ENCODE data around the gene ROBO4.

ROBO4 gene

GRCh38 chr11:124899383-124900145 lies 1.9 kb upstream of the ROBO4 start:
- peaks cover 34% of the 10 kb centered on the region for H3K27me3 Mint-ChIP-seq (ENCODE audit: low read depth)
- H3K27ac Mint-ChIP-seq: no peak overlapping the region
- H3K4me1 Mint-ChIP-seq (ENCODE audit: low read depth): peaks cover 2% of the 10 kb centered on the region
- no peaks in the 10 kb centered on the region for H3K9me3 Mint-ChIP-seq
- no peaks in the 10 kb centered on the region for H3K36me3 Mint-ChIP-seq (ENCODE audit: low read depth)
- no peak overlapping the region for H3K4me3 Mint-ChIP-seq
- DNase-seq (ENCODE audit: low spot score): no peak

GRCh38 chr11:124898711-124899110 lies 1.0 kb upstream of the ROBO4 start:
- H3K4me3 Mint-ChIP-seq: no peak overlapping the region
- H3K9me3 Mint-ChIP-seq: no peaks in the 10 kb centered on the region
- DNase-seq (ENCODE audit: low spot score): no peak
- H3K27me3 Mint-ChIP-seq (ENCODE audit: low read depth): peaks cover 28% of the 10 kb centered on the region
- no peaks in the 10 kb centered on the region for H3K36me3 Mint-ChIP-seq (ENCODE audit: low read depth)
- no peak overlapping the region for H3K27ac Mint-ChIP-seq
- peaks cover 2% of the 10 kb centered on the region for H3K4me1 Mint-ChIP-seq (ENCODE audit: low read depth)

GRCh38 chr11:124898263-124898680 lies 607 bp upstream of the ROBO4 start:
- Mint-ChIP-seq H3K27me3 (ENCODE audit: low read depth) (peaks cover 26% of the 10 kb centered on the region), H3K9me3 (no peaks in the 10 kb centered on the region), H3K36me3 (ENCODE audit: low read depth) (no peaks in the 10 kb centered on the region), H3K4me1 (ENCODE audit: low read depth) (peaks cover 2% of the 10 kb centered on the region), H3K27ac (no peak overlapping the region), H3K4me3 (no peak overlapping the region)
- DNase-seq (ENCODE audit: low spot score): no peak

GRCh38 chr11:124896821-124897391 lies 759 bp downstream of the ROBO4 start:
- no peak for DNase-seq (ENCODE audit: low spot score)
- Mint-ChIP-seq H3K9me3 (no peaks in the 10 kb centered on the region), H3K36me3 (ENCODE audit: low read depth) (no peaks in the 10 kb centered on the region), H3K4me1 (ENCODE audit: low read depth) (peaks cover 2% of the 10 kb centered on the region), H3K4me3 (no peak overlapping the region), H3K27ac (no peak overlapping the region), H3K27me3 (ENCODE audit: low read depth) (peaks cover 29% of the 10 kb centered on the region)

- Mint-ChIP-seq H3K4me1 (ENCODE audit: low read depth) (peaks cover 2% of the 10 kb centered on the region), H3K36me3 (ENCODE audit: low read depth) (no peaks in the 10 kb centered on the region), H3K4me3 (no peak overlapping the region), H3K27me3 (ENCODE audit: low read depth) (peaks cover 24% of the 10 kb centered on the region), H3K9me3 (no peaks in the 10 kb centered on the region), H3K27ac (no peak overlapping the region)
- no peak for DNase-seq (ENCODE audit: low spot score)
These were observed 1.5 kb downstream of the ROBO4 start for GRCh38 chr11:124896071-124896750.

- peaks cover 19% of the 10 kb centered on the region for H3K27me3 Mint-ChIP-seq (ENCODE audit: low read depth)
- H3K4me3 Mint-ChIP-seq: no peak overlapping the region
- no peak for DNase-seq (ENCODE audit: low spot score)
- H3K9me3 Mint-ChIP-seq: no peaks in the 10 kb centered on the region
- H3K4me1 Mint-ChIP-seq (ENCODE audit: low read depth): peaks cover 2% of the 10 kb centered on the region
- H3K36me3 Mint-ChIP-seq (ENCODE audit: low read depth): no peaks in the 10 kb centered on the region
- no peak overlapping the region for H3K27ac Mint-ChIP-seq
These were observed 2.1 kb downstream of the ROBO4 start for GRCh38 chr11:124895471-124895971.

- H3K4me3 Mint-ChIP-seq: no peak overlapping the region
- H3K4me1 Mint-ChIP-seq (ENCODE audit: low read depth): peaks cover 2% of the 10 kb centered on the region
- no peak overlapping the region for H3K27ac Mint-ChIP-seq
- no peaks in the 10 kb centered on the region for H3K9me3 Mint-ChIP-seq
- no peak for DNase-seq (ENCODE audit: low spot score)
- no peaks in the 10 kb centered on the region for H3K36me3 Mint-ChIP-seq (ENCODE audit: low read depth)
- H3K27me3 Mint-ChIP-seq (ENCODE audit: low read depth): peaks cover 19% of the 10 kb centered on the region
These were observed 2.8 kb downstream of the ROBO4 start for GRCh38 chr11:124894606-124895430.

- H3K36me3 Mint-ChIP-seq (ENCODE audit: low read depth): no peaks in the 10 kb centered on the region
- peaks cover 16% of the 10 kb centered on the region for H3K27me3 Mint-ChIP-seq (ENCODE audit: low read depth)
- H3K9me3 Mint-ChIP-seq: no peaks in the 10 kb centered on the region
- no peak overlapping the region for H3K4me3 Mint-ChIP-seq
- H3K4me1 Mint-ChIP-seq (ENCODE audit: low read depth): peaks cover 2% of the 10 kb centered on the region
- no peak overlapping the region for H3K27ac Mint-ChIP-seq
- no peak for DNase-seq (ENCODE audit: low spot score)
These were observed 3.8 kb downstream of the ROBO4 start for GRCh38 chr11:124893781-124894401.

- Mint-ChIP-seq H3K9me3 (no peaks in the 10 kb centered on the region), H3K4me1 (ENCODE audit: low read depth) (peaks cover 2% of the 10 kb centered on the region), H3K27me3 (ENCODE audit: low read depth) (peaks cover 20% of the 10 kb centered on the region), H3K36me3 (ENCODE audit: low read depth) (no peaks in the 10 kb centered on the region), H3K27ac (no peak overlapping the region), H3K4me3 (no peak overlapping the region)
- DNase-seq (ENCODE audit: low spot score): no peak
These were observed 4.8 kb downstream of the ROBO4 start for GRCh38 chr11:124892750-124893454.

GRCh38 chr11:124892146-124892545 lies 5.5 kb downstream of the ROBO4 start:
- Mint-ChIP-seq H3K27ac (no peak overlapping the region), H3K27me3 (ENCODE audit: low read depth) (peaks cover 17% of the 10 kb centered on the region), H3K9me3 (no peaks in the 10 kb centered on the region), H3K36me3 (ENCODE audit: low read depth) (no peaks in the 10 kb centered on the region), H3K4me3 (no peak overlapping the region), H3K4me1 (ENCODE audit: low read depth) (no peaks in the 10 kb centered on the region)
- no peak for DNase-seq (ENCODE audit: low spot score)

- H3K9me3 Mint-ChIP-seq: no peaks in the 10 kb centered on the region
- H3K27ac Mint-ChIP-seq: no peak overlapping the region
- peaks cover 17% of the 10 kb centered on the region for H3K27me3 Mint-ChIP-seq (ENCODE audit: low read depth)
- no peaks in the 10 kb centered on the region for H3K36me3 Mint-ChIP-seq (ENCODE audit: low read depth)
- no peak overlapping the region for H3K4me3 Mint-ChIP-seq
- no peaks in the 10 kb centered on the region for H3K4me1 Mint-ChIP-seq (ENCODE audit: low read depth)
- no peak for DNase-seq (ENCODE audit: low spot score)
These were observed 6.2 kb downstream of the ROBO4 start for GRCh38 chr11:124891373-124891861.

GRCh38 chr11:124890683-124891372 lies 6.8 kb downstream of the ROBO4 start:
- Mint-ChIP-seq H3K36me3 (ENCODE audit: low read depth) (no peaks in the 10 kb centered on the region), H3K27me3 (ENCODE audit: low read depth) (peaks cover 17% of the 10 kb centered on the region), H3K4me3 (no peak overlapping the region), H3K9me3 (no peaks in the 10 kb centered on the region), H3K27ac (no peak overlapping the region), H3K4me1 (ENCODE audit: low read depth) (no peaks in the 10 kb centered on the region)
- no peak for DNase-seq (ENCODE audit: low spot score)

Data from T-helper 2 cell treated with Interferon-gamma antibody and Interleukin-4, amounts not matched to agents 5 μg/mL and 100 μg/mL, for 36 hours (primary cell).